Liver (tissue), 3 donors: ENCODE measurements around the gene RPLP2.

ENCODE experiments used
- EGR1 ChIP-seq, 2 donors: IDR thresholded peaks; 2 replicates each; pipeline ENCODE4 v1.6.1; 2016 to 2018; ENCODE audit warnings: antibody characterized with exemption in 2 of 2, low read depth in 2 of 2
- FOXA1 ChIP-seq: IDR thresholded peaks from 2 replicates; pipeline ENCODE4 v1.6.1; 2016; ENCODE audit warnings: antibody characterized with exemption
- GABPA ChIP-seq, 2 donors: IDR thresholded peaks in 1 of 2; conservative IDR thresholded peaks in 1 of 2; 2 replicates each; pipeline ENCODE4 v1.6.1; 2016; ENCODE audit warnings: antibody characterized with exemption in 2 of 2, mild to moderate bottlenecking in 1 of 2, moderate library complexity in 1 of 2
- HNF4A ChIP-seq, 2 donors: conservative IDR thresholded peaks; 2 replicates each; pipeline ENCODE4 v1.6.1; 2016; ENCODE audit warnings: antibody characterized with exemption in 2 of 2, mild to moderate bottlenecking in 2 of 2
- JUND ChIP-seq, 2 donors: IDR thresholded peaks; 2 replicates each; pipeline ENCODE4 v1.6.1; 2016; ENCODE audit warnings: antibody characterized with exemption in 2 of 2
- RAD21 ChIP-seq, 2 donors: IDR thresholded peaks; 2 replicates each; pipeline ENCODE4 v1.6.1; 2016; ENCODE audit warnings: antibody characterized with exemption in 2 of 2, mild to moderate bottlenecking in 2 of 2
- RXRA ChIP-seq, 2 donors: IDR thresholded peaks; 2 replicates each; pipeline ENCODE4 v1.6.1; 2017 to 2018; ENCODE audit warnings: antibody characterized with exemption in 2 of 2, mild to moderate bottlenecking in 1 of 2
- TAF1 ChIP-seq: conservative IDR thresholded peaks from 2 replicates; pipeline ENCODE4 v1.6.1; 2016; ENCODE audit warnings: antibody characterized with exemption, mild to moderate bottlenecking
- YY1 ChIP-seq: IDR thresholded peaks from 2 replicates; pipeline ENCODE4 v1.6.1; 2016; ENCODE audit warnings: antibody characterized with exemption, mild to moderate bottlenecking
- TF ChIP-seq, protein P1 (sequence below): IDR thresholded peaks from 2 replicates; pipeline ENCODE4 v1.6.1; 2016; ENCODE audit warnings: antibody characterized with exemption, mild to moderate bottlenecking
- TF ChIP-seq, protein P2 (sequence below): fragments of 150-350 bp; IDR thresholded peaks from 2 replicates; pipeline ENCODE4 v1.5.1; 2017; ENCODE audit warnings: improper control_type of control experiment, low read depth, low read length; ENCODE audit not compliant: missing input control
- TF ChIP-seq, protein P3 (sequence below): IDR thresholded peaks from 2 replicates; pipeline ENCODE4 v1.6.1; 2016; ENCODE audit warnings: antibody characterized with exemption
- TF ChIP-seq, protein P4 (sequence below): IDR thresholded peaks from 2 replicates; pipeline ENCODE4 v1.6.1; 2016; ENCODE audit warnings: antibody characterized with exemption
- TF ChIP-seq, protein P5 (sequence below): IDR thresholded peaks from 2 replicates; pipeline ENCODE4 v1.6.1; 2016; ENCODE audit warnings: antibody characterized with exemption
- donor health status: healthy.
- donor health status: healthy.

DNA sequence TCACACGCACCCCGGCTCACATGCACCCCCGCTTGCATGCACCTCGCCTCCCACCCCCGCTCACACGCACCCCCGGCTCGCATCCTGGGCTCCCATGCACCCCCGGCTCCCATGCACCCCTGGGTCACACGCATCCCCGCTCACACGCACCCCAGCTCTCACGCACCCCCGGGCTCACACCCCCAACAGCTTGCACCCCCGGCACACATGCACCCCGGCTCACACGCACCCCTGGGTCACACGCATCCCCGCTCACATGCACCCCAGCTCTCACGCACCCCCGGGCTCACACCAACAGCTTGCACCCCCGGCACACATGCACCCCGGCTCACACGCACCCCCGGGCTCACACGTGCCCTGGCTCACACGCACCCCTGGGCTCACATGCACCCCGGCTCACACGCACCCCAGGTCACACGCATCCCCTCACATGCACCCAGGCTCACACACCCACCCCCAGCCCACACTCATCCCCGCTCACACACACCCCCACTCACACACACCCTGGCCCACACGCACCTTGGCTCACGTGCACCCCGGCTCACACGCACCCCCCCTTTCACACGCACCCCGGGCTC, 49.1 kb downstream of the RPLP2 start:
- TF ChIP-seq, protein P1, sequence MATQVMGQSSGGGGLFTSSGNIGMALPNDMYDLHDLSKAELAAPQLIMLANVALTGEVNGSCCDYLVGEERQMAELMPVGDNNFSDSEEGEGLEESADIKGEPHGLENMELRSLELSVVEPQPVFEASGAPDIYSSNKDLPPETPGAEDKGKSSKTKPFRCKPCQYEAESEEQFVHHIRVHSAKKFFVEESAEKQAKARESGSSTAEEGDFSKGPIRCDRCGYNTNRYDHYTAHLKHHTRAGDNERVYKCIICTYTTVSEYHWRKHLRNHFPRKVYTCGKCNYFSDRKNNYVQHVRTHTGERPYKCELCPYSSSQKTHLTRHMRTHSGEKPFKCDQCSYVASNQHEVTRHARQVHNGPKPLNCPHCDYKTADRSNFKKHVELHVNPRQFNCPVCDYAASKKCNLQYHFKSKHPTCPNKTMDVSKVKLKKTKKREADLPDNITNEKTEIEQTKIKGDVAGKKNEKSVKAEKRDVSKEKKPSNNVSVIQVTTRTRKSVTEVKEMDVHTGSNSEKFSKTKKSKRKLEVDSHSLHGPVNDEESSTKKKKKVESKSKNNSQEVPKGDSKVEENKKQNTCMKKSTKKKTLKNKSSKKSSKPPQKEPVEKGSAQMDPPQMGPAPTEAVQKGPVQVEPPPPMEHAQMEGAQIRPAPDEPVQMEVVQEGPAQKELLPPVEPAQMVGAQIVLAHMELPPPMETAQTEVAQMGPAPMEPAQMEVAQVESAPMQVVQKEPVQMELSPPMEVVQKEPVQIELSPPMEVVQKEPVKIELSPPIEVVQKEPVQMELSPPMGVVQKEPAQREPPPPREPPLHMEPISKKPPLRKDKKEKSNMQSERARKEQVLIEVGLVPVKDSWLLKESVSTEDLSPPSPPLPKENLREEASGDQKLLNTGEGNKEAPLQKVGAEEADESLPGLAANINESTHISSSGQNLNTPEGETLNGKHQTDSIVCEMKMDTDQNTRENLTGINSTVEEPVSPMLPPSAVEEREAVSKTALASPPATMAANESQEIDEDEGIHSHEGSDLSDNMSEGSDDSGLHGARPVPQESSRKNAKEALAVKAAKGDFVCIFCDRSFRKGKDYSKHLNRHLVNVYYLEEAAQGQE: no peak
- TF ChIP-seq JUND (IDR thresholded peaks at IDR 0.05): no peak
- TF ChIP-seq, protein P2, sequence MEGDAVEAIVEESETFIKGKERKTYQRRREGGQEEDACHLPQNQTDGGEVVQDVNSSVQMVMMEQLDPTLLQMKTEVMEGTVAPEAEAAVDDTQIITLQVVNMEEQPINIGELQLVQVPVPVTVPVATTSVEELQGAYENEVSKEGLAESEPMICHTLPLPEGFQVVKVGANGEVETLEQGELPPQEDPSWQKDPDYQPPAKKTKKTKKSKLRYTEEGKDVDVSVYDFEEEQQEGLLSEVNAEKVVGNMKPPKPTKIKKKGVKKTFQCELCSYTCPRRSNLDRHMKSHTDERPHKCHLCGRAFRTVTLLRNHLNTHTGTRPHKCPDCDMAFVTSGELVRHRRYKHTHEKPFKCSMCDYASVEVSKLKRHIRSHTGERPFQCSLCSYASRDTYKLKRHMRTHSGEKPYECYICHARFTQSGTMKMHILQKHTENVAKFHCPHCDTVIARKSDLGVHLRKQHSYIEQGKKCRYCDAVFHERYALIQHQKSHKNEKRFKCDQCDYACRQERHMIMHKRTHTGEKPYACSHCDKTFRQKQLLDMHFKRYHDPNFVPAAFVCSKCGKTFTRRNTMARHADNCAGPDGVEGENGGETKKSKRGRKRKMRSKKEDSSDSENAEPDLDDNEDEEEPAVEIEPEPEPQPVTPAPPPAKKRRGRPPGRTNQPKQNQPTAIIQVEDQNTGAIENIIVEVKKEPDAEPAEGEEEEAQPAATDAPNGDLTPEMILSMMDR: no peak
- TF ChIP-seq, protein P3, sequence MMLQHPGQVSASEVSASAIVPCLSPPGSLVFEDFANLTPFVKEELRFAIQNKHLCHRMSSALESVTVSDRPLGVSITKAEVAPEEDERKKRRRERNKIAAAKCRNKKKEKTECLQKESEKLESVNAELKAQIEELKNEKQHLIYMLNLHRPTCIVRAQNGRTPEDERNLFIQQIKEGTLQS: no peak
- TF ChIP-seq, protein P4, sequence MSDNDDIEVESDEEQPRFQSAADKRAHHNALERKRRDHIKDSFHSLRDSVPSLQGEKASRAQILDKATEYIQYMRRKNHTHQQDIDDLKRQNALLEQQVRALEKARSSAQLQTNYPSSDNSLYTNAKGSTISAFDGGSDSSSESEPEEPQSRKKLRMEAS: no peak
- TF ChIP-seq FOXA1: no peak
- no peak for TF ChIP-seq YY1
- TF ChIP-seq RAD21 (IDR thresholded peaks at IDR 0.05): no peak
- no peak for TF ChIP-seq TAF1
- TF ChIP-seq HNF4A (conservative IDR thresholded peaks at IDR 0.05): no peak
- TF ChIP-seq, protein P5, sequence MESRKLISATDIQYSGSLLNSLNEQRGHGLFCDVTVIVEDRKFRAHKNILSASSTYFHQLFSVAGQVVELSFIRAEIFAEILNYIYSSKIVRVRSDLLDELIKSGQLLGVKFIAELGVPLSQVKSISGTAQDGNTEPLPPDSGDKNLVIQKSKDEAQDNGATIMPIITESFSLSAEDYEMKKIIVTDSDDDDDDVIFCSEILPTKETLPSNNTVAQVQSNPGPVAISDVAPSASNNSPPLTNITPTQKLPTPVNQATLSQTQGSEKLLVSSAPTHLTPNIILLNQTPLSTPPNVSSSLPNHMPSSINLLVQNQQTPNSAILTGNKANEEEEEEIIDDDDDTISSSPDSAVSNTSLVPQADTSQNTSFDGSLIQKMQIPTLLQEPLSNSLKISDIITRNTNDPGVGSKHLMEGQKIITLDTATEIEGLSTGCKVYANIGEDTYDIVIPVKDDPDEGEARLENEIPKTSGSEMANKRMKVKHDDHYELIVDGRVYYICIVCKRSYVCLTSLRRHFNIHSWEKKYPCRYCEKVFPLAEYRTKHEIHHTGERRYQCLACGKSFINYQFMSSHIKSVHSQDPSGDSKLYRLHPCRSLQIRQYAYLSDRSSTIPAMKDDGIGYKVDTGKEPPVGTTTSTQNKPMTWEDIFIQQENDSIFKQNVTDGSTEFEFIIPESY: no peak
- no peak for TF ChIP-seq RXRA (IDR thresholded peaks at IDR 0.05)
- no peak for TF ChIP-seq EGR1 (IDR thresholded peaks at IDR 0.05; ENCODE audit: low read depth in 2 of 2)
- no peak for TF ChIP-seq GABPA (IDR thresholded peaks at IDR 0.05 in 1 of 2, conservative IDR thresholded peaks at IDR 0.05 in 1 of 2)
